Right lobe of liver (tissue), 4 donors: ENCODE measurements around the gene NBEAL1.

ENCODE experiments used
- POLR2A ChIP-seq: fragments of 450-650 bp; IDR thresholded peaks from one replicate; pipeline ENCODE4 v1.6.1; 2017; ENCODE audit warnings: antibody characterized with exemption, mild to moderate bottlenecking
- TF ChIP-seq, protein P1 (sequence below), 4 donors: fragments of 200-600 bp in 3 of 4; fragments of 450-650 bp in 1 of 4; IDR thresholded peaks; one replicate each; pipeline versions ENCODE4 v1.5.1 to v1.8.0; 2016 to 2022; ENCODE audit warnings: antibody characterized with exemption in 4 of 4, mild to moderate bottlenecking in 2 of 4
- donor health status: DM: no; HTN: no; CAD: no.
- donor health status: DM: no; HTN: no; CAD: no.
- donor health status: DM: no; HTN: yes; CAD: no.

DNA sequence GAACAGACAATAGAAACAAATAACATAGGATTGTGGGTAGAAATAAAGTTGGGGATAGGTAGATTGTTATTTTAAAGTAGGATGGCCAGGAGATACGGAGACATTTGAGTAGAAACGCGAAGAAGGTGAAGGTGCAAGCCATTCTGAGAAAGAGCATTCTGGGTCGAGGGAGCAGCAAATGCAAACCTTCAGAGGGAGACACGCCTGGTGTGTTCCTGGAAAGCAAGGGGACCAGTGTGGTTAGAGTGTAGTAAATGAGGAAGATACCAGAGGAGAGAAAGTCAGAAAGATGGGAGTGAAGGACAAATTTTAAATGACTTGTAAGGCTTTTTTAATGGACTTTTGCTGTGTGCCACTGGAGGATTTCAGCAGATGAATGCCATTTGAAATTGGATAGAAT is 225.8 kb downstream of the NBEAL1 start:
- TF ChIP-seq, protein P1, sequence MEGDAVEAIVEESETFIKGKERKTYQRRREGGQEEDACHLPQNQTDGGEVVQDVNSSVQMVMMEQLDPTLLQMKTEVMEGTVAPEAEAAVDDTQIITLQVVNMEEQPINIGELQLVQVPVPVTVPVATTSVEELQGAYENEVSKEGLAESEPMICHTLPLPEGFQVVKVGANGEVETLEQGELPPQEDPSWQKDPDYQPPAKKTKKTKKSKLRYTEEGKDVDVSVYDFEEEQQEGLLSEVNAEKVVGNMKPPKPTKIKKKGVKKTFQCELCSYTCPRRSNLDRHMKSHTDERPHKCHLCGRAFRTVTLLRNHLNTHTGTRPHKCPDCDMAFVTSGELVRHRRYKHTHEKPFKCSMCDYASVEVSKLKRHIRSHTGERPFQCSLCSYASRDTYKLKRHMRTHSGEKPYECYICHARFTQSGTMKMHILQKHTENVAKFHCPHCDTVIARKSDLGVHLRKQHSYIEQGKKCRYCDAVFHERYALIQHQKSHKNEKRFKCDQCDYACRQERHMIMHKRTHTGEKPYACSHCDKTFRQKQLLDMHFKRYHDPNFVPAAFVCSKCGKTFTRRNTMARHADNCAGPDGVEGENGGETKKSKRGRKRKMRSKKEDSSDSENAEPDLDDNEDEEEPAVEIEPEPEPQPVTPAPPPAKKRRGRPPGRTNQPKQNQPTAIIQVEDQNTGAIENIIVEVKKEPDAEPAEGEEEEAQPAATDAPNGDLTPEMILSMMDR (IDR thresholded peaks at IDR 0.05) = no peak
- TF ChIP-seq POLR2A = no peak
